HEK293 (cell line): ENCODE data around the gene WWOX.

Source experiments
- CTCF ChIA-PET: fragments of 350-600 bp; formaldehyde crosslinking; extraction: SDS; loops from one replicate; lab custom pipeline; 2021; ENCODE audit warnings: antibody characterized with exemption; lab: Yijun Ruan, JAX
- POLR2A ChIA-PET: fragments of 300-600 bp; formaldehyde crosslinking; extraction: SDS; loops from one replicate; lab custom pipeline; 2020; ENCODE audit warnings: antibody characterized with exemption, inconsistent platforms; lab: Yijun Ruan, JAX
- H3K27ac ChIP-seq: fragments of 200-500 bp; sonication (Bioruptor generic); 2 replicates; pipeline ENCODE4 v1.5.1; 2014; ENCODE audit warnings: low read depth, low read length, control low read depth, inconsistent platforms; ENCODE audit errors: extremely low read depth
- H3K36me3 ChIP-seq, 2 experiments: fragments of 200-500 bp in 1 of 2; sonication (Bioruptor generic) in 1 of 2; 1 replicate in 1 of 2; 2 replicates in 1 of 2; pipeline ENCODE4 v1.5.1; 2014 to 2017; ENCODE audit warnings: inconsistent platforms in 2 of 2, low read length in 2 of 2; ENCODE audit not compliant: control insufficient read depth in 2 of 2, insufficient read depth in 1 of 2
- H3K4me1 ChIP-seq: fragments of 200-500 bp; sonication (Bioruptor generic); 2 replicates; pipeline ENCODE4 v1.5.1; 2014; ENCODE audit warnings: mild to moderate bottlenecking, low read length, inconsistent platforms; ENCODE audit not compliant: control insufficient read depth, insufficient read depth
- H3K4me3 ChIP-seq: 2 replicates; pipeline ENCODE4 v1.5.1; 2011; ENCODE audit warnings: low read depth, mild to moderate bottlenecking, control low read depth, low read length, moderate library complexity
- H3K9me3 ChIP-seq: fragments of 200-500 bp; sonication (Bioruptor generic); 2 replicates; pipeline ENCODE4 v1.5.1; 2014; ENCODE audit warnings: low read depth, low read length, inconsistent platforms; ENCODE audit not compliant: control insufficient read depth, insufficient read depth
- BCL11B ChIP-seq: fragments of 450-650 bp; formaldehyde crosslinking; IDR thresholded peaks from 2 replicates; pipeline ENCODE4 v1.5.1; 2016; ENCODE audit warnings: low read depth, missing biosample characterization, missing genetic modification characterization
- GFI1B ChIP-seq: fragments of 450-650 bp; formaldehyde crosslinking; IDR thresholded peaks from 2 replicates; pipeline ENCODE4 v1.5.1; 2016; ENCODE audit warnings: missing biosample characterization, missing genetic modification characterization
- KLF8 ChIP-seq: fragments of 450-650 bp; formaldehyde crosslinking; IDR thresholded peaks from 2 replicates; pipeline ENCODE4 v1.5.1; 2016; ENCODE audit warnings: missing biosample characterization, missing genetic modification characterization
- YY1 ChIP-seq: fragments of 450-650 bp; formaldehyde crosslinking; IDR thresholded peaks from 2 replicates; pipeline ENCODE4 v1.5.1; 2018; ENCODE audit warnings: missing biosample characterization, missing genetic modification characterization
- ZNF138 ChIP-seq: fragments of 450-650 bp; formaldehyde crosslinking; IDR thresholded peaks from 2 replicates; pipeline ENCODE4 v1.5.1; 2016; ENCODE audit warnings: missing biosample characterization, missing genetic modification characterization, borderline replicate concordance
- ZNF146 ChIP-seq: fragments of 450-650 bp; formaldehyde crosslinking; IDR thresholded peaks from 2 replicates; pipeline ENCODE4 v1.5.1; 2016; ENCODE audit warnings: missing biosample characterization, missing genetic modification characterization
- ZNF19 ChIP-seq: fragments of 450-650 bp; formaldehyde crosslinking; IDR thresholded peaks from 2 replicates; pipeline ENCODE4; 2016; ENCODE audit warnings: missing biosample characterization, missing genetic modification characterization, low read depth
- ZNF239 ChIP-seq: fragments of 450-650 bp; formaldehyde crosslinking; IDR thresholded peaks from 2 replicates; pipeline ENCODE4 v1.5.1; 2016; ENCODE audit warnings: missing biosample characterization, missing genetic modification characterization
- ZNF341 ChIP-seq: fragments of 450-650 bp; formaldehyde crosslinking; IDR thresholded peaks from 2 replicates; pipeline ENCODE4; 2016; ENCODE audit warnings: low read depth, missing biosample characterization, missing genetic modification characterization
- ZNF366 ChIP-seq: fragments of 450-650 bp; formaldehyde crosslinking; conservative IDR thresholded peaks from 2 replicates; pipeline ENCODE4 v1.5.1; 2016; ENCODE audit warnings: missing biosample characterization, missing genetic modification characterization
- ZNF514 ChIP-seq: fragments of 450-650 bp; formaldehyde crosslinking; IDR thresholded peaks from 2 replicates; pipeline ENCODE4 v1.5.1; 2016; ENCODE audit warnings: missing biosample characterization, missing genetic modification characterization
- ZNF530 ChIP-seq: fragments of 450-650 bp; formaldehyde crosslinking; IDR thresholded peaks from 2 replicates; pipeline ENCODE4 v1.5.1; 2016; ENCODE audit warnings: low read depth, missing biosample characterization, missing genetic modification characterization
- ZNF558 ChIP-seq: fragments of 450-650 bp; formaldehyde crosslinking; IDR thresholded peaks from 2 replicates; pipeline ENCODE4 v1.5.1; 2016; ENCODE audit warnings: missing biosample characterization, missing genetic modification characterization
- ZNF585B ChIP-seq: fragments of 450-650 bp; formaldehyde crosslinking; IDR thresholded peaks from 2 replicates; pipeline ENCODE4 v1.5.1; 2016; ENCODE audit warnings: missing biosample characterization, missing genetic modification characterization
- ZNF629 ChIP-seq: fragments of 450-650 bp; formaldehyde crosslinking; IDR thresholded peaks from 2 replicates; pipeline ENCODE4 v1.5.1; 2017; ENCODE audit warnings: missing biosample characterization, missing genetic modification characterization
- ZNF664 ChIP-seq: fragments of 450-650 bp; formaldehyde crosslinking; IDR thresholded peaks from 2 replicates; pipeline ENCODE4 v1.5.1; 2016; ENCODE audit warnings: missing biosample characterization, missing genetic modification characterization
- ZNF747 ChIP-seq: fragments of 450-650 bp; formaldehyde crosslinking; IDR thresholded peaks from 2 replicates; pipeline ENCODE4 v1.5.1; 2016; ENCODE audit warnings: missing biosample characterization, missing genetic modification characterization
- ZNF768 ChIP-seq: fragments of 450-650 bp; formaldehyde crosslinking; IDR thresholded peaks from 2 replicates; pipeline ENCODE4 v1.5.1; 2018; ENCODE audit warnings: missing biosample characterization, mild to moderate bottlenecking, missing genetic modification characterization
- ZNF776 ChIP-seq: fragments of 450-650 bp; formaldehyde crosslinking; IDR thresholded peaks from 2 replicates; pipeline ENCODE4 v1.5.0; 2017; ENCODE audit warnings: missing biosample characterization, missing genetic modification characterization, borderline replicate concordance
- ZNF792 ChIP-seq: fragments of 450-650 bp; formaldehyde crosslinking; IDR thresholded peaks from 2 replicates; pipeline ENCODE4 v1.5.1; 2016; ENCODE audit warnings: missing biosample characterization, missing genetic modification characterization
- TF ChIP-seq, protein P1 (sequence below): fragments of 450-650 bp; formaldehyde crosslinking; IDR thresholded peaks from 2 replicates; pipeline ENCODE4 v1.5.1; 2016; ENCODE audit warnings: missing biosample characterization, missing genetic modification characterization, borderline replicate concordance
- TF ChIP-seq, protein P2 (sequence below): IDR thresholded peaks from 2 replicates; pipeline ENCODE4 v1.6.1; 2011; ENCODE audit warnings: mild to moderate bottlenecking, low read depth, low read length, borderline replicate concordance
- TF ChIP-seq, protein P3 (sequence below): fragments of 450-650 bp; formaldehyde crosslinking; IDR thresholded peaks from 2 replicates; pipeline ENCODE4 v1.5.1; 2016; ENCODE audit warnings: missing biosample characterization, missing genetic modification characterization
- TF ChIP-seq, protein P4 (sequence below): fragments of 450-650 bp; formaldehyde crosslinking; IDR thresholded peaks from 2 replicates; pipeline ENCODE4 v1.5.1; 2016; ENCODE audit warnings: missing biosample characterization, missing genetic modification characterization

Gene WWOX

DNA sequence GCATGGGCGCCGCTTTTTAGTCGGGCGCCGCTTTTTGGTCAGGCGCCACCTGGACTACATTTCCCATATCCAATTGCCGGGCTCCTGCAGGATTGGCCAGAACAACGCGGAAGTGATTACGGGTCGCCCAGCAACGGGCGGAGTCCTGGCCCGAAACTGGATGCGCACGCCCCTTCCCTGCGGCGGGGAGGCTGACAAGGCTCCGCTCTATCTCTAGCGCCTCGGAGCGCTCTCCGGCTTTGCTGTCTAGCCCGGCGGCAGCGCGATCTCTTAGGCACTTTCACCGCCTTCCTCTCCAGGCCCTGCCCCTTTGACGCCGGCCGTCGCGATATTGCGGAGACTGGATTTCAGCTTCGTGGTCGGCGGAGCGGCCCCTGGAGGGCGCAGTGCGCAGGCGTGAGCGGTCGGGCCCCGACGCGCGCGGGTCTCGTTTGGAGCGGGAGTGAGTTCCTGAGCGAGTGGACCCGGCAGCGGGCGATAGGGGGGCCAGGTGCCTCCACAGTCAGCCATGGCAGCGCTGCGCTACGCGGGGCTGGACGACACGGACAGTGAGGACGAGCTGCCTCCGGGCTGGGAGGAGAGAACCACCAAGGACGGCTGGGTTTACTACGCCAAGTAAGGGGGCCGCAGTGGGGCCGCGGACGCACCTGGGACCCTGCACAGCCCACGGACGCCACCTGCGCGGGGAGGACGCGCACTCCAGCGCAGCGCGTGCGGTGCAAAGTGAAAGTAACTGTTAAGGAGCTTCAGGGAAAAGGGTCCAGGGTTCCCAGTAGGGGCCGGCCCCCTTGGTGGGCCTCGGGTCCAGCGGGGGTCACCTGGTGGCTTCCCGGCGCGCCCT is at the start of gene WWOX (continued):
- TF ChIP-seq, protein P1, sequence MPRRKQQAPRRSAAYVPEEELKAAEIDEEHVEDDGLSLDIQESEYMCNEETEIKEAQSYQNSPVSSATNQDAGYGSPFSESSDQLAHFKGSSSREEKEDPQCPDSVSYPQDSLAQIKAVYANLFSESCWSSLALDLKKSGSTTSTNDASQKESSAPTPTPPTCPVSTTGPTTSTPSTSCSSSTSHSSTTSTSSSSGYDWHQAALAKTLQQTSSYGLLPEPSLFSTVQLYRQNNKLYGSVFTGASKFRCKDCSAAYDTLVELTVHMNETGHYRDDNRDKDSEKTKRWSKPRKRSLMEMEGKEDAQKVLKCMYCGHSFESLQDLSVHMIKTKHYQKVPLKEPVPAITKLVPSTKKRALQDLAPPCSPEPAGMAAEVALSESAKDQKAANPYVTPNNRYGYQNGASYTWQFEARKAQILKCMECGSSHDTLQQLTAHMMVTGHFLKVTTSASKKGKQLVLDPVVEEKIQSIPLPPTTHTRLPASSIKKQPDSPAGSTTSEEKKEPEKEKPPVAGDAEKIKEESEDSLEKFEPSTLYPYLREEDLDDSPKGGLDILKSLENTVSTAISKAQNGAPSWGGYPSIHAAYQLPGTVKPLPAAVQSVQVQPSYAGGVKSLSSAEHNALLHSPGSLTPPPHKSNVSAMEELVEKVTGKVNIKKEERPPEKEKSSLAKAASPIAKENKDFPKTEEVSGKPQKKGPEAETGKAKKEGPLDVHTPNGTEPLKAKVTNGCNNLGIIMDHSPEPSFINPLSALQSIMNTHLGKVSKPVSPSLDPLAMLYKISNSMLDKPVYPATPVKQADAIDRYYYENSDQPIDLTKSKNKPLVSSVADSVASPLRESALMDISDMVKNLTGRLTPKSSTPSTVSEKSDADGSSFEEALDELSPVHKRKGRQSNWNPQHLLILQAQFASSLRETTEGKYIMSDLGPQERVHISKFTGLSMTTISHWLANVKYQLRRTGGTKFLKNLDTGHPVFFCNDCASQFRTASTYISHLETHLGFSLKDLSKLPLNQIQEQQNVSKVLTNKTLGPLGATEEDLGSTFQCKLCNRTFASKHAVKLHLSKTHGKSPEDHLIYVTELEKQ (tag by site-specific recombination) = peak; percentile 23; the same call in 1 of the 2 replicates
- TF ChIP-seq ZNF558 (no peak; the same call in 1 of the 2 replicates), ZNF366 (tag by site-specific recombination) (no peak), ZNF138 (tag by site-specific recombination) (no peak), ZNF792 (tag by site-specific recombination) (no peak)

DNA sequence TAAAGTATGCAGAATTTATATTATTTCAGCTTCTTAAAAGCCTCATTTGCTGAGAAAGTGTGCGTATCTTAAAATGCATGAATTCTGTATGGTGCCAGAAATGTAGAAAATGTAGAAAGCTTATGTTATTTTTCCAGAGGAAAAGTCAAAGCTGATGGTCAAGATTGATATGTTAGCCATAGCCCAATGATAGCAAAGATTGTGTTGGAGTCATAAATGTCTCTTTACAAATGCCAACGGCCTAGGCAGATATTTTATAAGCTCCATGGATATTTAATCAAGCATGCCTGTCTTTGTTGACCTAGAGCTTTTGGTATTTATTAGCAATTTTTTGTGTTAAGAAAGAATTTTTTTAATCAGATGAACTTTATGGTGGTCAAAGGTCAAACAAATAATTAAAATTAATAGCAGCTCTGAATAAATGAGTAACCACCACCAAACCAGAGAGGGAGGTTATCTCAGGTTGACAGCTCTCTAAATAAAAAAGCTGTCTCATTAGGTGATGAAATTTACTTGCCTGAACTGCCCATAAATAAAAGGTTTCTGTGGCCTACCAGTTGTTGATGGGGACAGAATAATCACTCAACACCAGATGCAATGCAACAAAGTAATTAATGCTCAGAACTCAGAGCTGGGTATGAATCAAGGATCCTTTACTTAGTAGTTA is 48.6 kb upstream of the WWOX start:
- H3K36me3 ChIP-seq = no peaks in the 10 kb centered on the region
- no peak overlapping the region for H3K4me3 ChIP-seq
- no peaks in the 10 kb centered on the region; the same call in 1 of the 2 replicates for H3K4me1 ChIP-seq
- TF ChIP-seq, protein P2, sequence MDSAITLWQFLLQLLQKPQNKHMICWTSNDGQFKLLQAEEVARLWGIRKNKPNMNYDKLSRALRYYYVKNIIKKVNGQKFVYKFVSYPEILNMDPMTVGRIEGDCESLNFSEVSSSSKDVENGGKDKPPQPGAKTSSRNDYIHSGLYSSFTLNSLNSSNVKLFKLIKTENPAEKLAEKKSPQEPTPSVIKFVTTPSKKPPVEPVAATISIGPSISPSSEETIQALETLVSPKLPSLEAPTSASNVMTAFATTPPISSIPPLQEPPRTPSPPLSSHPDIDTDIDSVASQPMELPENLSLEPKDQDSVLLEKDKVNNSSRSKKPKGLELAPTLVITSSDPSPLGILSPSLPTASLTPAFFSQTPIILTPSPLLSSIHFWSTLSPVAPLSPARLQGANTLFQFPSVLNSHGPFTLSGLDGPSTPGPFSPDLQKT = no peak
- TF ChIP-seq ZNF629 = no peak
- TF ChIP-seq ZNF747 (tag by site-specific recombination) = no peak
- TF ChIP-seq, protein P3, sequence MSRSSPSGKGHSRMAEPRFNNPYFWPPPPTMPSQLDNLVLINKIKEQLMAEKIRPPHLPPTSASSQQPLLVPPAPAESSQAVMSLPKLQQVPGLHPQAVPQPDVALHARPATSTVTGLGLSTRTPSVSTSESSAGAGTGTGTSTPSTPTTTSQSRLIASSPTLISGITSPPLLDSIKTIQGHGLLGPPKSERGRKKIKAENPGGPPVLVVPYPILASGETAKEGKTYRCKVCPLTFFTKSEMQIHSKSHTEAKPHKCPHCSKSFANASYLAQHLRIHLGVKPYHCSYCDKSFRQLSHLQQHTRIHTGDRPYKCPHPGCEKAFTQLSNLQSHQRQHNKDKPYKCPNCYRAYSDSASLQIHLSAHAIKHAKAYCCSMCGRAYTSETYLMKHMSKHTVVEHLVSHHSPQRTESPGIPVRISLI (tag by site-specific recombination) = no peak
- TF ChIP-seq BCL11B (tag by site-specific recombination) = no peak
- TF ChIP-seq GFI1B (tag by site-specific recombination) = no peak
- no peak for TF ChIP-seq ZNF664 (tag by site-specific recombination)
- TF ChIP-seq ZNF19 (tag by site-specific recombination) = no peak
- no peak for TF ChIP-seq YY1
- TF ChIP-seq ZNF585B (tag by site-specific recombination) = no peak
- TF ChIP-seq ZNF776 = no peak
- no peak for TF ChIP-seq ZNF530 (tag by site-specific recombination)
- no peak for TF ChIP-seq ZNF146 (tag by site-specific recombination)
- no peak for TF ChIP-seq ZNF239 (tag by site-specific recombination)
- no peak for TF ChIP-seq ZNF341
- no peak for TF ChIP-seq ZNF514 (tag by site-specific recombination)
- TF ChIP-seq, protein P4, sequence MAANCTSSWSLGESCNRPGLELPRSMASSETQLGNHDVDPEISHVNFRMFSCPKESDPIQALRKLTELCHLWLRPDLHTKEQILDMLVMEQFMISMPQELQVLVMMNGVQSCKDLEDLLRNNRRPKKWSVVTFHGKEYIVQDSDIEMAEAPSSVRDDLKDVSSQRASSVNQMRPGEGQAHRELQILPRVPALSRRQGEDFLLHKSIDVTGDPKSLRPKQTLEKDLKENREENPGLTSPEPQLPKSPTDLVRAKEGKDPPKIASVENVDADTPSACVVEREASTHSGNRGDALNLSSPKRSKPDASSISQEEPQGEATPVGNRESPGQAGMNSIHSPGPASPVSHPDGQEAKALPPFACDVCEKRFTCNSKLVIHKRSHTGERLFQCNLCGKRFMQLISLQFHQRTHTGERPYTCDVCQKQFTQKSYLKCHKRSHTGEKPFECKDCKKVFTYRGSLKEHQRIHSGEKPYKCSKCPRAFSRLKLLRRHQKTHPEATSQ (tag by site-specific recombination) = no peak
- TF ChIP-seq ZNF768 (tag by site-specific recombination) = no peak
- no peak for TF ChIP-seq KLF8 (tag by site-specific recombination)
- ChIA-PET POLR2A (no interaction called here), CTCF (interaction anchor here (0.6 kb wide), 2 partner anchors 42 to 800 kb away, joined by 3 read pairs; no protein-coding TSS in a partner anchor)
- no peak overlapping the region for H3K27ac ChIP-seq
- no peaks in the 10 kb centered on the region for H3K9me3 ChIP-seq
